HTR-8/SVneo (cell line): ENCODE data around the gene CNKSR3.
"Not testable (repeated sequence)": the region's sequence is repeated elsewhere in the genome, so short reads cannot be mapped to it uniquely, and the experiment has no call there.

Experiments
- DNase-seq: peaks from one replicate; pipeline ENCODE4 v3.0.0; 2011; ENCODE audit warnings: low spot score, mixed read lengths; ENCODE audit not compliant: insufficient read length
- FAIRE-seq: peaks from 2 replicates; lab custom pipeline; 2011; peaks lifted over from hg19 to GRCh38; lab: Jason Lieb, UNC

Gene CNKSR3

GRCh38 chr6:154510144-154510905, at the start of gene CNKSR3:
CNKSR3 (minus strand) TSS chr6:154510685; CDS start chr6:154510114, 571 bp downstream.
- peak; percentile 49 for FAIRE-seq

GRCh38 chr6:154558984-154559383, 48.5 kb upstream of the CNKSR3 start:
- no peak for DNase-seq
- FAIRE-seq, result no peak

More at GRCh38 chr6:154510144-154510905, at the start of gene CNKSR3:
- peak; percentile 81 for DNase-seq

- FAIRE-seq (no peak), DNase-seq (no peak)
Observed at GRCh38 chr6:154558513-154558912, 48.0 kb upstream of the CNKSR3 start.

GRCh38 chr6:154555073-154555677, 44.7 kb upstream of the CNKSR3 start:
- peak; percentile 45 for DNase-seq
- peak; percentile 73 for FAIRE-seq

- DNase-seq (no peak), FAIRE-seq (no peak)
Observed at GRCh38 chr6:154554491-154554890, 44.0 kb upstream of the CNKSR3 start.

GRCh38 chr6:154550779-154551178, 40.3 kb upstream of the CNKSR3 start:
- FAIRE-seq (no peak), DNase-seq (no peak)

- FAIRE-seq (no peak), DNase-seq (no peak)
Observed at GRCh38 chr6:154549179-154549578, 38.7 kb upstream of the CNKSR3 start.

- FAIRE-seq, result no peak
- DNase-seq, result no peak
Observed at GRCh38 chr6:154548130-154548830, 37.8 kb upstream of the CNKSR3 start.

GRCh38 chr6:154543628-154544027, 33.1 kb upstream of the CNKSR3 start:
- no peak for DNase-seq
- no peak for FAIRE-seq

- DNase-seq, result no peak
- no peak for FAIRE-seq
Observed at GRCh38 chr6:154542747-154543146, 32.3 kb upstream of the CNKSR3 start.

- not testable (repeated sequence) for DNase-seq, FAIRE-seq
Observed at GRCh38 chr6:154541837-154542236, 31.4 kb upstream of the CNKSR3 start.

GRCh38 chr6:154539593-154540269, 29.2 kb upstream of the CNKSR3 start:
- DNase-seq (no peak), FAIRE-seq (no peak)

- no peak for FAIRE-seq
- no peak for DNase-seq
Observed at GRCh38 chr6:154538640-154539191, 28.2 kb upstream of the CNKSR3 start.

GRCh38 chr6:154537511-154538325, 27.2 kb upstream of the CNKSR3 start:
- no peak for FAIRE-seq
- DNase-seq, result no peak

- FAIRE-seq (peak; percentile 42), DNase-seq (no peak)
Observed at GRCh38 chr6:154536999-154537398, 26.5 kb upstream of the CNKSR3 start.

GRCh38 chr6:154536255-154536654, 25.8 kb upstream of the CNKSR3 start:
- no peak for FAIRE-seq

GRCh38 chr6:154535851-154536250, 25.4 kb upstream of the CNKSR3 start:
- DNase-seq (no peak), FAIRE-seq (no peak)

More at GRCh38 chr6:154536255-154536654, 25.8 kb upstream of the CNKSR3 start:
- DNase-seq, result no peak

GRCh38 chr6:154535147-154535546, 24.7 kb upstream of the CNKSR3 start:
- FAIRE-seq (no peak), DNase-seq (no peak)

GRCh38 chr6:154534531-154534930, 24.0 kb upstream of the CNKSR3 start:
- DNase-seq, result no peak
- no peak for FAIRE-seq
